Stimulated activated CD4-positive, alpha-beta T cell treated with anti-CD3 and anti-CD28 coated beads, TNF-alpha, amount 100 ng/mL, for 1 hour (primary cell): ENCODE data around the gene WDR74.
"Not testable (repeated sequence)": the region's sequence is repeated elsewhere in the genome, so short reads cannot be mapped to it uniquely, and the experiment has no call there.

ENCODE experiments used
- DNase-seq, 3 donors: peaks; one replicate each; pipeline ENCODE4 v3.0.0-alpha.2; 2020; ENCODE audit warnings: low read depth in 3 of 3, low spot score in 1 of 3

Gene WDR74

GRCh38 chr11:62860835-62861563 lies 21.6 kb upstream of the WDR74 start:
- DNase-seq: no peak

GRCh38 chr11:62859281-62859703 lies 19.9 kb upstream of the WDR74 start:
- not testable (repeated sequence) for DNase-seq

GRCh38 chr11:62858201-62858600 lies 18.8 kb upstream of the WDR74 start:
- DNase-seq: no peak

GRCh38 chr11:62857541-62857982 lies 18.2 kb upstream of the WDR74 start:
- DNase-seq: no peak

GRCh38 chr11:62856333-62856895 lies 17.0 kb upstream of the WDR74 start:
- no peak for DNase-seq

- peak; percentile 97 to 99 (median 98) for DNase-seq
Observed at GRCh38 chr11:62855571-62856332, 16.4 kb upstream of the WDR74 start.

- no peak for DNase-seq
Observed at GRCh38 chr11:62854825-62855570, 15.6 kb upstream of the WDR74 start.

- no peak for DNase-seq
Observed at GRCh38 chr11:62854013-62854824, 14.8 kb upstream of the WDR74 start.

- DNase-seq: no peak
Observed at GRCh38 chr11:62853279-62853965, 14.0 kb upstream of the WDR74 start.

- DNase-seq: no peak
Observed at GRCh38 chr11:62852523-62853188, 13.3 kb upstream of the WDR74 start.

- no peak for DNase-seq
Observed at GRCh38 chr11:62851807-62852522, 12.6 kb upstream of the WDR74 start.

GRCh38 chr11:62850911-62851806 lies 11.8 kb upstream of the WDR74 start:
- no peak for DNase-seq

GRCh38 chr11:62847767-62848314 lies 8.5 kb upstream of the WDR74 start:
- DNase-seq: no peak

- no peak for DNase-seq
Observed at GRCh38 chr11:62846177-62846576, 6.8 kb upstream of the WDR74 start.

- no peak for DNase-seq
Observed at GRCh38 chr11:62844154-62844553, 4.8 kb upstream of the WDR74 start.

- no peak for DNase-seq
Observed at GRCh38 chr11:62843466-62843865, 4.1 kb upstream of the WDR74 start.

GRCh38 chr11:62842891-62843290 lies 3.5 kb upstream of the WDR74 start:
- DNase-seq: not testable (repeated sequence)
